CD4-positive, alpha-beta memory T cell (primary cell): ENCODE data around the gene COPS2. TPM values are rescaled to one million over a fixed set of nuclear protein-coding genes. Genes with fewer than 3 reads are reported as not detected.
"Not testable (repeated sequence)": the region's sequence is repeated elsewhere in the genome, so short reads cannot be mapped to it uniquely, and the experiment has no call there.

ENCODE experiments used
- CTCF ChIA-PET: fragments of 350-600 bp; sonication (Branson Sonifier 250); formaldehyde crosslinking; loops from one replicate; lab custom pipeline; 2021; ENCODE audit warnings: inconsistent platforms; ENCODE audit not compliant: partially characterized antibody; lab: Charles Lee
- POLR2A ChIA-PET: fragments of 350-600 bp; sonication (Branson Sonifier 250); formaldehyde crosslinking; loops from one replicate; lab custom pipeline; 2021; ENCODE audit not compliant: partially characterized antibody; lab: Charles Lee
- DNase-seq, 5 donors: peaks; one replicate each; pipeline versions ENCODE4 v3.0.0 to v3.0.0-alpha.2; 2020 to 2022; ENCODE audit warnings: mixed read lengths in 1 of 5
- H3K27ac ChIP-seq: one replicate; pipeline ENCODE4 v1.7.0; 2013; ENCODE audit warnings: low read depth, low read length
- H3K27me3 ChIP-seq: 2 replicates; pipeline ENCODE4 v1.7.0; 2013; ENCODE audit warnings: mild to moderate bottlenecking, low read length, moderate library complexity; ENCODE audit not compliant: insufficient read depth
- H3K36me3 ChIP-seq: 2 replicates; pipeline ENCODE4 v1.7.0; 2013; ENCODE audit warnings: mild to moderate bottlenecking, low read length, moderate library complexity; ENCODE audit not compliant: insufficient read depth
- H3K4me1 ChIP-seq: 2 replicates; pipeline ENCODE4 v1.7.0; 2013; ENCODE audit warnings: mild to moderate bottlenecking, low read length, moderate library complexity; ENCODE audit not compliant: insufficient read depth
- H3K4me3 ChIP-seq, 2 donors: one replicate each; pipeline ENCODE4 v1.7.0; 2013; ENCODE audit warnings: low read length in 2 of 2, mild to moderate bottlenecking in 1 of 2
- H3K9me3 ChIP-seq, 2 donors: one replicate each; pipeline ENCODE4 v1.7.0; 2013; ENCODE audit warnings: low read length in 2 of 2, control low read depth in 1 of 2; ENCODE audit not compliant: control insufficient read depth in 1 of 2
- H3K27ac Mint-ChIP-seq, 7 donors: one replicate each; pipeline ENCODE4 v1.8.0; 2020 to 2021; ENCODE audit warnings: mixed read lengths in 7 of 7, mild to moderate bottlenecking in 6 of 7, inconsistent platforms in 3 of 7, moderate library complexity in 3 of 7
- H3K27me3 Mint-ChIP-seq, 2 donors: one replicate each; pipeline ENCODE4 v1.8.0; 2020 to 2021; ENCODE audit warnings: mixed read lengths in 2 of 2
- H3K36me3 Mint-ChIP-seq, 2 donors: one replicate each; pipeline ENCODE4 v1.8.0; 2020 to 2021; ENCODE audit warnings: mixed read lengths in 2 of 2, inconsistent platforms in 1 of 2, mild to moderate bottlenecking in 1 of 2
- H3K4me1 Mint-ChIP-seq, 4 donors: one replicate each; pipeline ENCODE4 v1.8.0; 2020 to 2021; ENCODE audit warnings: mixed read lengths in 4 of 4, mild to moderate bottlenecking in 1 of 4
- H3K4me3 Mint-ChIP-seq, 8 donors: one replicate each; pipeline ENCODE4 v1.8.0; 2020 to 2021; ENCODE audit warnings: mixed read lengths in 8 of 8, mild to moderate bottlenecking in 7 of 8, moderate library complexity in 6 of 8, inconsistent platforms in 3 of 8
- H3K9me3 Mint-ChIP-seq, 8 donors: one replicate each; pipeline ENCODE4 v1.8.0; 2020 to 2021; ENCODE audit warnings: mixed read lengths in 8 of 8, mild to moderate bottlenecking in 5 of 8, inconsistent platforms in 3 of 8, moderate library complexity in 1 of 8
- intact Hi-C: fragments of 100-400 bp; cut with micrococcal nuclease; formaldehyde crosslinking; loops from one replicate; pipeline ENCODE4 v1.15.1; 2023
- polyA plus RNA-seq, 2 donors: library from polyadenylated mRNA; unstranded; fragments of 300-500 nt; fragmentation: Illumina TruSeq; gene quantifications; one replicate each; pipeline ENCODE4 v1.2.3, GENCODE V29; 2021
- total RNA-seq, 2 experiments: library from RNA; stranded (reverse); gene quantifications; one replicate each; pipeline ENCODE4 v1.2.3, GENCODE V29; 2021

Gene COPS2
- total and polyA plus RNA-seq, 4 experiments from 2014 or later, result 33.1 to 56.9 (median 45.4) TPM

DNA sequence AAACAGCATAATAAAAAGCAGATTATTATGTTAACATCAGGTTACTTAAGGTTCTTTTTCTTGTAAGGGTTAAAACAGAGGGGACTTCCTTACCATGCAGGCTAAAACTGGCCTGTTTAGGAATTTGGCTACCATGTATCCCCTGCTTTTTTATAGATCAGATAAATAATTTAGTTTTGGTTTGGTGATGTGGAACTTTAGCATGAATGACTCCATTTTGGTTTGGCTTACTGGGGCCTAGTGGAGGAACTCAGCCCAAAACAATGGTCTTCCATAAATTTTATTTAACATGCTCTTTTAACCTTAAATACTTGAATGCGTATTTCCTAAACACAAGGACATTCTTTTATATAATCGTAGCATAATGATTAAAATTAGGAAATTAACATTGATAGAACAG is 33.5 kb upstream of the COPS2 start:
- CTCF ChIA-PET, result no interaction called here
- H3K9me3 ChIP-seq, result no peaks in the 10 kb centered on the region
- no peaks in the 10 kb centered on the region for H3K36me3 ChIP-seq
- H3K4me1 ChIP-seq, result no peaks in the 10 kb centered on the region
- peaks cover 14 to 27% of the 10 kb centered on the region in 2 donors for H3K36me3 Mint-ChIP-seq
- H3K4me3 ChIP-seq, result no peak overlapping the region
- POLR2A ChIA-PET, result no interaction called here
- no peak overlapping the region for H3K4me3 Mint-ChIP-seq
- DNase-seq, result no peak
- H3K27me3 Mint-ChIP-seq, result no peaks in the 10 kb centered on the region
- no peak overlapping the region for H3K27ac ChIP-seq
- no peak overlapping the region for H3K27ac Mint-ChIP-seq
- H3K4me1 Mint-ChIP-seq, result peaks cover 15 to 62% (median 44%) of the 10 kb centered on the region in 4 donors
- no peaks in the 10 kb centered on the region for H3K27me3 ChIP-seq
- intact Hi-C loops, result no loop called here
- peaks cover 0 to 13% (median 0%) of the 10 kb centered on the region in 8 donors for H3K9me3 Mint-ChIP-seq

GRCh38 chr15:49187549-49188245 is 32.3 kb upstream of the COPS2 start:
- Mint-ChIP-seq H3K4me1 (peaks cover 17 to 62% (median 43%) of the 10 kb centered on the region in 4 donors), H3K27me3 (no peaks in the 10 kb centered on the region), H3K9me3 (peaks cover 0 to 15% (median 0%) of the 10 kb centered on the region in 8 donors), H3K36me3 (peaks cover 14 to 35% of the 10 kb centered on the region in 2 donors), H3K27ac (peak overlapping the region in 1 of 7 donors; percentile 48), H3K4me3 (no peak overlapping the region)
- H3K36me3 ChIP-seq, result no peaks in the 10 kb centered on the region
- no peak overlapping the region for H3K27ac ChIP-seq
- no peaks in the 10 kb centered on the region for H3K4me1 ChIP-seq
- DNase-seq, result no peak
- H3K27me3 ChIP-seq, result no peaks in the 10 kb centered on the region
- intact Hi-C loops, result no loop called here
- ChIA-PET POLR2A (no interaction called here), CTCF (no interaction called here)
- H3K9me3 ChIP-seq, result no peaks in the 10 kb centered on the region
- no peak overlapping the region for H3K4me3 ChIP-seq

- H3K9me3 ChIP-seq, result no peaks in the 10 kb centered on the region
- no peak overlapping the region for H3K27ac Mint-ChIP-seq
- peaks cover 15 to 52% (median 37%) of the 10 kb centered on the region in 4 donors for H3K4me1 Mint-ChIP-seq
- ChIA-PET CTCF (no interaction called here), POLR2A (no interaction called here)
- H3K4me3 ChIP-seq, result no peak overlapping the region
- intact Hi-C loops, result no loop called here
- no peaks in the 10 kb centered on the region for H3K27me3 Mint-ChIP-seq
- no peak for DNase-seq
- peaks cover 14 to 43% of the 10 kb centered on the region in 2 donors for H3K36me3 Mint-ChIP-seq
- H3K27me3 ChIP-seq, result no peaks in the 10 kb centered on the region
- no peak overlapping the region for H3K27ac ChIP-seq
- H3K4me3 Mint-ChIP-seq, result no peak overlapping the region
- H3K36me3 ChIP-seq, result no peaks in the 10 kb centered on the region
- peaks cover 0 to 15% (median 0%) of the 10 kb centered on the region in 8 donors for H3K9me3 Mint-ChIP-seq
- H3K4me1 ChIP-seq, result no peaks in the 10 kb centered on the region
These were observed 30.1 kb upstream of the COPS2 start for GRCh38 chr15:49185473-49185872.

GRCh38 chr15:49183741-49184140 is 28.3 kb upstream of the COPS2 start:
- H3K27me3 Mint-ChIP-seq, H3K27me3 ChIP-seq, H3K4me3 Mint-ChIP-seq, H3K27ac ChIP-seq, intact Hi-C loops, H3K36me3 ChIP-seq, H3K4me1 ChIP-seq, H3K9me3 ChIP-seq, POLR2A ChIA-PET, CTCF ChIA-PET, H3K4me3 ChIP-seq, DNase-seq: not testable (repeated sequence)
- peaks cover 0 to 15% (median 0%) of the 10 kb centered on the region in 8 donors for H3K9me3 Mint-ChIP-seq
- H3K4me1 Mint-ChIP-seq, result peaks cover 16 to 47% (median 32%) of the 10 kb centered on the region in 4 donors
- peaks cover 14 to 43% of the 10 kb centered on the region in 2 donors for H3K36me3 Mint-ChIP-seq
- H3K27ac Mint-ChIP-seq, result peak overlapping the region in 1 of 7 donors; percentile 55

DNA sequence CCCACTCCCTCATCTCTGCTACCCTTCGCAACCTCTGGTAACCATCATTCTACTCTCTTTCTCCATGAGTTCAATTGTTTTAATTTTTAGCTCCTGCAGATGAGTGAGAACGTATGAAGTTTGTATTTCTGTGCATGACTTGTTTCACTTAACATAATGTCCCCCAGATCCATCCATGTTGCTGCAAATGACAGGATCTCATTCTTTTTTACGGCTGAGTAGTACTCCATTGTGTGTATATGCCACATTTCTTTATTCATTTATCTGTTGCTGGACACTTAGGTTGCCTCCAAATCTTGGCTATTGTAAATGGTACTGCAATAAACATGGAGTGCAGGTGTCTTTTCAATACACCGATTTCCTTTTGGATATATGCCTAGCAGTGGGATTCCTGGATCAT is 26.7 kb upstream of the COPS2 start:
- no peak overlapping the region for H3K27ac ChIP-seq
- no peaks in the 10 kb centered on the region for H3K36me3 ChIP-seq
- intact Hi-C loops, result no loop called here
- H3K4me3 ChIP-seq, result no peak overlapping the region
- Mint-ChIP-seq H3K4me1 (peaks cover 10 to 34% (median 24%) of the 10 kb centered on the region in 4 donors), H3K27ac (no peak overlapping the region), H3K9me3 (peaks cover 0 to 15% (median 0%) of the 10 kb centered on the region in 8 donors), H3K36me3 (peaks cover 10 to 39% of the 10 kb centered on the region in 2 donors), H3K4me3 (no peak overlapping the region), H3K27me3 (no peaks in the 10 kb centered on the region)
- H3K4me1 ChIP-seq, result no peaks in the 10 kb centered on the region
- no peaks in the 10 kb centered on the region for H3K27me3 ChIP-seq
- ChIA-PET POLR2A (no interaction called here), CTCF (interaction anchor here (0.9 kb wide), 1 partner anchor 36 kb away, joined by 3 read pairs; no protein-coding TSS in a partner anchor)
- no peak for DNase-seq
- H3K9me3 ChIP-seq, result no peaks in the 10 kb centered on the region

GRCh38 chr15:49179433-49180190 is 24.2 kb upstream of the COPS2 start:
- intact Hi-C loops, result no loop called here
- Histone ChIP-seq H3K4me1 (peaks cover 4% of the 10 kb centered on the region), H3K4me3 (no peak overlapping the region), H3K36me3 (no peaks in the 10 kb centered on the region), H3K27me3 (no peaks in the 10 kb centered on the region), H3K27ac (no peak overlapping the region), H3K9me3 (no peaks in the 10 kb centered on the region)
- H3K27ac Mint-ChIP-seq, result no peak overlapping the region
- ChIA-PET CTCF (no interaction called here), POLR2A (interaction anchor here (1.6 kb wide), 1 partner anchor 10 kb away, joined by 5 read pairs; the partner anchor contains the start of gene GALK2)
- H3K27me3 Mint-ChIP-seq, result no peaks in the 10 kb centered on the region
- H3K36me3 Mint-ChIP-seq, result peaks cover 1 to 22% of the 10 kb centered on the region in 2 donors
- H3K4me3 Mint-ChIP-seq, result no peak overlapping the region
- peaks cover 19 to 29% (median 23%) of the 10 kb centered on the region in 4 donors for H3K4me1 Mint-ChIP-seq
- H3K9me3 Mint-ChIP-seq, result peaks cover 0 to 7% (median 0%) of the 10 kb centered on the region in 8 donors
- DNase-seq, result no peak

GRCh38 chr15:49178497-49178896 is 23.1 kb upstream of the COPS2 start:
- Histone ChIP-seq H3K9me3 (no peaks in the 10 kb centered on the region), H3K27me3 (no peaks in the 10 kb centered on the region), H3K4me3 (no peak overlapping the region), H3K4me1 (peaks cover 4% of the 10 kb centered on the region), H3K36me3 (no peaks in the 10 kb centered on the region), H3K27ac (no peak overlapping the region)
- CTCF ChIA-PET, result no interaction called here
- Mint-ChIP-seq H3K4me3 (no peak overlapping the region), H3K36me3 (peaks cover 1 to 14% of the 10 kb centered on the region in 2 donors), H3K27me3 (no peaks in the 10 kb centered on the region), H3K27ac (no peak overlapping the region), H3K4me1 (peaks cover 15 to 27% (median 20%) of the 10 kb centered on the region in 4 donors), H3K9me3 (no peaks in the 10 kb centered on the region)
- intact Hi-C loops, result no loop called here
- no peak for DNase-seq
- POLR2A ChIA-PET, result interaction anchor here (1.6 kb wide), 1 partner anchor 9 kb away, joined by 5 read pairs; the partner anchor contains the start of gene GALK2
